Keratinocyte (primary cell): ENCODE measurements around the gene DKC1. TPM values are rescaled to one million over a fixed set of nuclear protein-coding genes. Genes with fewer than 3 reads are reported as not detected.

Experiments used
- DNase-seq: peaks from one replicate; pipeline ENCODE4 v3.0.0-alpha.2; 2011; ENCODE audit warnings: low read depth, missing footprints, low spot score
- FAIRE-seq: peaks from 2 replicates; lab custom pipeline; 2011; peaks lifted over from hg19 to GRCh38; lab: Jason Lieb, UNC
- H2AFZ ChIP-seq: 2 replicates; pipeline ENCODE4 v1.6.0; 2012; ENCODE audit warnings: low read length, control low read depth, inconsistent platforms; ENCODE audit not compliant: control insufficient read depth
- H3K27ac ChIP-seq: 2 replicates; pipeline ENCODE4 v1.5.1; 2011; ENCODE audit warnings: low read length; ENCODE audit not compliant: control insufficient read depth, insufficient read depth
- H3K27me3 ChIP-seq: 3 replicates; pipeline ENCODE4 v1.6.0; 2011; ENCODE audit warnings: low read length; ENCODE audit not compliant: control insufficient read depth, insufficient read depth; ENCODE audit errors: extremely low read depth
- H3K36me3 ChIP-seq, 2 experiments: 2 replicates in 1 of 2; 3 replicates in 1 of 2; pipeline ENCODE4 v1.5.1; 2011; ENCODE audit warnings: low read length in 2 of 2, mild to moderate bottlenecking in 1 of 2; ENCODE audit not compliant: control insufficient read depth in 2 of 2, insufficient read depth in 2 of 2; ENCODE audit errors: extremely low read depth in 1 of 2
- H3K4me1 ChIP-seq: 3 replicates; pipeline ENCODE4 v1.5.1; 2011; ENCODE audit warnings: low read length; ENCODE audit not compliant: control insufficient read depth, insufficient read depth; ENCODE audit errors: extremely low read depth
- H3K4me2 ChIP-seq: 3 replicates; pipeline ENCODE4 v1.6.0; 2011; ENCODE audit warnings: low read depth, low read length; ENCODE audit not compliant: control insufficient read depth, insufficient read depth; ENCODE audit errors: extremely low read depth
- H3K4me3 ChIP-seq, 3 experiments: fragments of 200-600 bp in 1 of 3; sonication (generic) in 1 of 3; 2 replicates in 2 of 3; 3 replicates in 1 of 3; pipeline ENCODE4 v1.5.1; 2011 to 2016; ENCODE audit warnings: low read length in 3 of 3, mild to moderate bottlenecking in 3 of 3, control low read depth in 2 of 3, inconsistent platforms in 1 of 3, low read depth in 1 of 3, mixed read lengths in 1 of 3, mixed run types in 1 of 3, moderate library complexity in 1 of 3; ENCODE audit not compliant: control insufficient read depth in 2 of 3, insufficient read depth in 2 of 3; ENCODE audit errors: extremely low read depth in 1 of 3
- H3K79me2 ChIP-seq: 2 replicates; pipeline ENCODE4 v1.6.0; 2012; ENCODE audit warnings: low read length; ENCODE audit not compliant: control insufficient read depth, insufficient read depth
- H3K9ac ChIP-seq: 3 replicates; pipeline ENCODE4 v1.6.0; 2011; ENCODE audit warnings: low read length; ENCODE audit not compliant: control insufficient read depth, insufficient read depth; ENCODE audit errors: extremely low read depth
- H3K9me1 ChIP-seq: 3 replicates; pipeline ENCODE4 v1.6.0; 2011; ENCODE audit warnings: low read length; ENCODE audit not compliant: control insufficient read depth, insufficient read depth; ENCODE audit errors: extremely low read depth
- H3K9me3 ChIP-seq: 2 replicates; pipeline ENCODE4 v1.5.1; 2012; ENCODE audit warnings: low read depth, low read length; ENCODE audit not compliant: control insufficient read depth
- H4K20me1 ChIP-seq: 3 replicates; pipeline ENCODE4 v1.6.0; 2011; ENCODE audit warnings: low read length; ENCODE audit not compliant: control insufficient read depth, insufficient read depth; ENCODE audit errors: extremely low read depth
- EZH2 ChIP-seq: IDR thresholded peaks from one replicate; pipeline ENCODE4 v1.6.1; 2012; ENCODE audit warnings: inconsistent platforms, mild to moderate bottlenecking, low read length, moderate library complexity
- dilution Hi-C: fragments of 300-500 bp; cut with MboI; formaldehyde crosslinking; loops from one replicate; pipeline ENCODE4 v1.7.0; 2020; ENCODE audit warnings: low sequenced_read_pairs; ENCODE audit not compliant: extremely low pct_ligation_motif_present
- polyA plus RNA-seq, 5 experiments: library from polyadenylated mRNA; depleted of rRNA in 3 of 5; stranded (reverse) in 3 of 5; stranded (forward) in 1 of 5; unstranded in 1 of 5; fragments of >200 nt; gene quantifications; 1 replicate in 1 of 5; 2 replicates in 3 of 5; 3 replicates in 1 of 5; pipeline versions ENCODE4 v1.2.1 to v1.2.3, GENCODE V29; 2011 to 2012; ENCODE audit warnings: missing spikeins in 2 of 5, low read depth in 1 of 5, low replicate concordance in 1 of 5
- TF ChIP-seq, protein P1 (sequence below), 3 experiments: IDR thresholded peaks in 1 of 3; conservative IDR thresholded peaks in 1 of 3; optimal IDR thresholded peaks in 1 of 3; 2 replicates in 2 of 3; 3 replicates in 1 of 3; pipeline versions ENCODE3 to v1.5.1; 2011; ENCODE audit warnings: low read length in 3 of 3, mild to moderate bottlenecking in 3 of 3, moderate library complexity in 2 of 3, control low read depth in 1 of 3, inconsistent platforms in 1 of 3; ENCODE audit not compliant: insufficient read depth in 2 of 3; ENCODE audit errors: extremely low read depth in 1 of 3

The DKC1 gene
- polyA plus RNA-seq, 1 donor (not counting 4 experiments of a cell fraction or from before 2014, with no cell fraction given) = 80.7 TPM

DNA sequence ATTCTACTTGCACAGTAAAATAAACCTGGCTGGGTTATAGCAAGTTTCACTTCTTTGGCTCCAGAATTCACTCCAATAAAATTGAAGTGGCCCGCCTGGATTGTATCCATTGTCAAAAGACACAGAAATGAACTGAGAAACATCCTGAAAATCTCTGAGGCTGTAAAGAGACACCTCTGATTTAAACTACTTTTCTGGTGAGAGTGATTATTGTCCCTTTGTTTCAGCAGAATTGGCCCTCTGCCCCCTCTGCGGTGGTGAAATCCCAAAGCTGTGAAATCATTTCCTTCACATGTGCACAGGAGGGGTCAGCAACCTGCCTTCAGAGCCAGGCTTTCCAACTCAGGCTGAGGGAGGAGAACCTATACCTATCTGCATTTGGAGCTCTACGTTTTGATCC lies 34.8 kb upstream of the DKC1 start:
- Histone ChIP-seq H3K4me2 (peak overlapping the region; percentile 29), H4K20me1 (no peaks in the 10 kb centered on the region), H3K79me2 (no peaks in the 10 kb centered on the region), H3K27ac (peak overlapping the region; percentile 19), H3K9ac (peak overlapping the region; percentile 29), H3K4me1 (peaks cover 14% of the 10 kb centered on the region), H3K9me1 (no peaks in the 10 kb centered on the region), H3K27me3 (no peaks in the 10 kb centered on the region), H2AFZ (no peak overlapping the region), H3K36me3 (no peaks in the 10 kb centered on the region), H3K9me3 (no peaks in the 10 kb centered on the region), H3K4me3 (no peak overlapping the region)
- FAIRE-seq = peak; percentile 34
- dilution Hi-C loops = no loop called here
- DNase-seq = no peak
- no peak for TF ChIP-seq EZH2
- TF ChIP-seq, protein P1, sequence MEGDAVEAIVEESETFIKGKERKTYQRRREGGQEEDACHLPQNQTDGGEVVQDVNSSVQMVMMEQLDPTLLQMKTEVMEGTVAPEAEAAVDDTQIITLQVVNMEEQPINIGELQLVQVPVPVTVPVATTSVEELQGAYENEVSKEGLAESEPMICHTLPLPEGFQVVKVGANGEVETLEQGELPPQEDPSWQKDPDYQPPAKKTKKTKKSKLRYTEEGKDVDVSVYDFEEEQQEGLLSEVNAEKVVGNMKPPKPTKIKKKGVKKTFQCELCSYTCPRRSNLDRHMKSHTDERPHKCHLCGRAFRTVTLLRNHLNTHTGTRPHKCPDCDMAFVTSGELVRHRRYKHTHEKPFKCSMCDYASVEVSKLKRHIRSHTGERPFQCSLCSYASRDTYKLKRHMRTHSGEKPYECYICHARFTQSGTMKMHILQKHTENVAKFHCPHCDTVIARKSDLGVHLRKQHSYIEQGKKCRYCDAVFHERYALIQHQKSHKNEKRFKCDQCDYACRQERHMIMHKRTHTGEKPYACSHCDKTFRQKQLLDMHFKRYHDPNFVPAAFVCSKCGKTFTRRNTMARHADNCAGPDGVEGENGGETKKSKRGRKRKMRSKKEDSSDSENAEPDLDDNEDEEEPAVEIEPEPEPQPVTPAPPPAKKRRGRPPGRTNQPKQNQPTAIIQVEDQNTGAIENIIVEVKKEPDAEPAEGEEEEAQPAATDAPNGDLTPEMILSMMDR (optimal IDR thresholded peaks at IDR 0.05 in 1 of 3, IDR thresholded peaks at IDR 0.05 in 1 of 3, conservative IDR thresholded peaks at IDR 0.05 in 1 of 3; ENCODE audit: extremely low read depth in 1 of 3, insufficient read depth in 2 of 3, low read length in 3 of 3) = no peak

DNA sequence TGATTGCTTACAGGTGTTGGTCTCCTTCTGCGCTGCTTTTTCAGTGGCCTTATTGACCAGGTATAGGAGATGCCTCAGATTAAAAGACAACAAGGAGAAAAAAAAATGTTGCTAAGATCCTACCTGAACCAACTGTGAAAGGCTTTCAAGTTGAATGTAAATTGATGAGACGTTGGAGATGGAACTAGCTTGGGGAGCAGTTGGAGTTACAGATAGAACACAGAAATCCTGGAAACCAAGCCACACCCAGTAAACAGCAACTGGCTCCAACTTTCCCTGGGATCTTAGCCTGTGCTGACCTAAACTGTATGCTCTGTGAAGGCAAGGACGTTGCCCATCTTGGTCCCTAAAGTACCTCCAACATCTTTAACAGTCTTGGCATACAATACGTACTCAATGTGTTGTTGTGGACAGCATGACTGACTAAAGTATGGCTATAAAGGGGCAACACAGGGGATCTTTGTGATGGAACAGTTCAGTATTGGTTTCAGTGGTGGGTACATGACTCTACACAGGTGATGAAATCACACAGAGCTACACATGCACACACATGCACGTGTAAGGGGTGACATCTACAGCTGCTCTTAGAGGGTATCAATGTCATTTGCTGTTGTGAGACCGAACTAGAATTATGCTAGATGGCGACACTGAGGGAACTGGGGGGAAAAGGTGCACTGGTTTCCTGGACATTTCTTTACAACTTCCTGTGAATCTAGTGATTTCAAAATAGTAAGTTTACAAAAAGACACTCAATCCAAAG lies 34.1 kb upstream of the DKC1 start:
- H3K27me3 ChIP-seq = no peaks in the 10 kb centered on the region
- no peaks in the 10 kb centered on the region for H4K20me1 ChIP-seq
- no peaks in the 10 kb centered on the region for H3K9me1 ChIP-seq
- H3K36me3 ChIP-seq = no peaks in the 10 kb centered on the region
- FAIRE-seq (no peak), DNase-seq (no peak)
- no peak for TF ChIP-seq EZH2
- TF ChIP-seq, protein P1 (optimal IDR thresholded peaks at IDR 0.05 in 1 of 3, IDR thresholded peaks at IDR 0.05 in 1 of 3, conservative IDR thresholded peaks at IDR 0.05 in 1 of 3; ENCODE audit: extremely low read depth in 1 of 3, insufficient read depth in 2 of 3, low read length in 3 of 3) = no peak
- H2AFZ ChIP-seq = no peak overlapping the region
- no peaks in the 10 kb centered on the region for H3K79me2 ChIP-seq
- no peak overlapping the region for H3K27ac ChIP-seq
- H3K4me2 ChIP-seq = peak overlapping the region; percentile 29
- H3K9me3 ChIP-seq = no peaks in the 10 kb centered on the region
- no peak overlapping the region for H3K9ac ChIP-seq
- dilution Hi-C loops = no loop called here
- H3K4me3 ChIP-seq = no peak overlapping the region
- H3K4me1 ChIP-seq = peaks cover 14% of the 10 kb centered on the region
